C4-2B (cell line): ENCODE data around the gene ZNF141.
"Not testable (repeated sequence)": the region's sequence is repeated elsewhere in the genome, so short reads cannot be mapped to it uniquely, and the experiment has no call there.

Source experiments
- H3K27ac ChIP-seq: fragments of 450-650 bp; 2 replicates; pipeline ENCODE4 v1.5.1; 2017
- ZFX ChIP-seq: fragments of 450-650 bp; IDR thresholded peaks from 2 replicates; pipeline ENCODE4 v1.6.1; 2017
- TF ChIP-seq, protein P1 (sequence below): fragments of 450-650 bp; conservative IDR thresholded peaks from 2 replicates; pipeline ENCODE4 v1.5.1; 2017; ENCODE audit warnings: mild to moderate bottlenecking

Gene ZNF141

DNA sequence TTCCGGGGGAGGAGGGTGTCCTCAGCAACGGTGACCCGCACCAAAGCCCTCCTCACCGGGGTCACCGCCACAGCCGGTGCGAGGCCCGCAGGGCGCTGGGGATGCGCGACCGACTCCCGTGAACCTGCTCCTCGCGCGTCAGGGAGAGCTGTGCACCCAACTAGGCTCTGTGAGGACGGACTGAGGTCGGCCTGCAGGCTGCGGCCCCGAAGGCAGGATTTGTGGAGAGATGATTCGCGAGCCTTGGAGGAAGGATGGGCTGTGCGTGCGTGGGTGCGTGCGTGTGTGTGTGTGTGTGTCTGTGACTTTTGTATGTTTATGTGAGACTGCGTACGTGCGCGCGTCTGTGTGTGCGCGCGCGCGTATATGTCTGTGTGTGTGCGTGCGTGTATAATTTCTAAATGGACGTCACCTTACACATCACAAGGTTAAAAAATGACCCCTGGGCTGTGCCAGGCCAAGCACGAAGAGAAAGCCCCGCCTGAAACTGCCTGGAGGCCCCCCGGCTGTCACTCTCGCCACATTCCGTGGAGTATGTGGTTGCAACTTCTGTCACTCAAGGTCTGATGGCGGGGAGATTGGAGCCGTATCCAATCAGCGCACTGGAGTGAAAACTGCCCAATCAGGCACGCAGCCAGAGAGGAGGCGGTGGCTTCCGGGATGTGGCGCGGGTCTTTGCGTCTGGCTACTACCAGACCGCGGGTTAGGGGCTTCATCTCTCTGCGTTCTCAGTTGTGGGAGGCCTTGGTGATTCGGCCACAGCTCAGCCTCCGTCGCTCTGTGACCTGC lies at the start of gene ZNF141:
Gene ZNF141, plus strand, starts transcription at position 672 of the 789 bp plus-strand sequence. CDS start 170 bp downstream, outside the sequence.
- TF ChIP-seq, protein P1, sequence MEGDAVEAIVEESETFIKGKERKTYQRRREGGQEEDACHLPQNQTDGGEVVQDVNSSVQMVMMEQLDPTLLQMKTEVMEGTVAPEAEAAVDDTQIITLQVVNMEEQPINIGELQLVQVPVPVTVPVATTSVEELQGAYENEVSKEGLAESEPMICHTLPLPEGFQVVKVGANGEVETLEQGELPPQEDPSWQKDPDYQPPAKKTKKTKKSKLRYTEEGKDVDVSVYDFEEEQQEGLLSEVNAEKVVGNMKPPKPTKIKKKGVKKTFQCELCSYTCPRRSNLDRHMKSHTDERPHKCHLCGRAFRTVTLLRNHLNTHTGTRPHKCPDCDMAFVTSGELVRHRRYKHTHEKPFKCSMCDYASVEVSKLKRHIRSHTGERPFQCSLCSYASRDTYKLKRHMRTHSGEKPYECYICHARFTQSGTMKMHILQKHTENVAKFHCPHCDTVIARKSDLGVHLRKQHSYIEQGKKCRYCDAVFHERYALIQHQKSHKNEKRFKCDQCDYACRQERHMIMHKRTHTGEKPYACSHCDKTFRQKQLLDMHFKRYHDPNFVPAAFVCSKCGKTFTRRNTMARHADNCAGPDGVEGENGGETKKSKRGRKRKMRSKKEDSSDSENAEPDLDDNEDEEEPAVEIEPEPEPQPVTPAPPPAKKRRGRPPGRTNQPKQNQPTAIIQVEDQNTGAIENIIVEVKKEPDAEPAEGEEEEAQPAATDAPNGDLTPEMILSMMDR, result no peak
- TF ChIP-seq ZFX, result no peak
- H3K27ac ChIP-seq, result peak within 1 kb of the TSS; percentile 84

GRCh38 chr4:288891-289290 lies 48.7 kb upstream of the ZNF141 start:
- H3K27ac ChIP-seq, result no peak overlapping the region
- TF ChIP-seq, protein P1, result no peak
- no peak for TF ChIP-seq ZFX

DNA sequence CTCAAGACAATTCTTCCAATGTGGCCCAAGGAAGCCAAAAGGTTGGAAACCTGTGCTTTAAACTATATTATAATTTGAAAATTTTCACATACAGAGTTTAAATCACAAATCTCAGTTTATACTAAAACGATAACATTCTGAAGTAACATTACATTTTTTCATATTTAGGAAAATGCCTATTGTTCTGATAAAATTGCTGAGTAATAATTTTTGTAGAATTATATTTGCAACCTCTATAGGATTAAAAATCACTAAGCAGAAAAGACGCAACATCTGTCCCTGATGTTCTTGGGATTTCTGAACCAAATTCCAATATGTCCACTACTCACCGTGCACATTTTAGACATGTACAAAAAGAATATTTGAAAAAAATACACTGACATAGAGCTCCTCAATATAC lies 42.9 kb upstream of the ZNF141 start:
- no peak overlapping the region for H3K27ac ChIP-seq
- TF ChIP-seq, protein P1, result no peak
- TF ChIP-seq ZFX, result no peak

DNA sequence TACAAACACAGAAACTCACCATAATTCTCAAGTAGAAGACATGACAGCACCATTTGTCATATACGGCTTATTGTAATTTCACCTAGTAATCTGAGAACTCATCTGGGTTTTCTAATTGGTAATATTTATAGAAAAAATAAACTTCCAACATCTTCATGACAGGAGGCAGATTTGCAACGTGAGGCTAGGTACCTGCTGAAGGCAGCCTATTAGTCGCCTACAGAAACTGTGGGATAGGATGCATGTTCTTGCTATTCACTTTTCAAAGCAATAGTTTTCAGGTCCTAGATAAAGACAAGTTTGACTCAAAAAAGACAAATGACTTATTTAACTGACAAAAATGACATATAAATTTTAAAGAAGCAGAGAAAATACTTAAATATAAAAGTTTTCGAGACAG lies 35.2 kb upstream of the ZNF141 start:
- TF ChIP-seq, protein P1, result no peak
- no peak for TF ChIP-seq ZFX
- H3K27ac ChIP-seq, result no peak overlapping the region

DNA sequence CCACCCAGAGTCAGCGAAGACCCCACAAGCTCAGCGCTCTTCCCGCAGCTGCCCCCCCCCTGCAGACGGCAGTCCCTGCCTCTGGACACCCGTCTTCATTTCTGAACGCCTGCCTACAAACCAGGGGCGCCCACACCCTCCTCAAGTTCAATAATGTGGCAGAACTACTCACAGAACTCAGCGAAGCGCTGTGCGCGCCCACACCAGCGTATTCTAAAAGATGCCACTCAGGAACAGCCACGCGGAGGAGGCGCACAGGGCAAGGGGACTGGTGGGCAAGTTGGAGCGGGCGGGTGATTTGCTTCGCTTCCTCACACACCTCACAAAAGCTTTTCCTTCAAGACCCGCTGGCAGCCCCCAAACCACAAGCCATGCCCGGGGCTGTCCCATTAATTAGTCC lies 33.1 kb upstream of the ZNF141 start:
- H3K27ac ChIP-seq, result not testable (repeated sequence)

- no peak for TF ChIP-seq ZFX
- TF ChIP-seq, protein P1, result no peak
- H3K27ac ChIP-seq, result no peak within 1 kb of the TSS
Observed at GRCh38 chr4:304969-305680, 32.5 kb upstream of the ZNF141 start, which contains the start of gene ZNF732. Gene ZNF732 (minus strand): TSS chr4:305474. CDS start chr4:305310, 164 bp downstream.

DNA sequence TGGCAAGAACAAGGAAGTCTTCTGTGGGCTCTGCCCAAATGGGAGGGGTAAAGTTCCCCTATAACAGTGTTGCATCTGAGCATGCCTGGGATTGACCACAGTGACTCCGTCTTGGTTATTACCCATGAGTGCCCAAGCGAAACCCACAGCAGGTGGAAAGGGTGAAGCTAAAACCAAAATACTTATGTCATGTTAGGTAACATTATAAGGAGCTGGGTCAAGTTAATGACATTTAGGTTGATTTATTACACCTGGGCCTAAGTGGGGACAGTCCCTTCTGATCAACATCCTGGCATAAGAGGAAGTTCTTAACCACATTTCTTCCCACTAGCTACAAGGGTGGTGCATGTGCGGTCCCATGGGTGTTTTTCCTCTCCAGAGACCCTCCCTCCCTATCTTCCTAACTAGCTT lies 31.1 kb upstream of the ZNF141 start:
- H3K27ac ChIP-seq, result no peak overlapping the region

More for the DNA sequence above, 31.1 kb upstream of the ZNF141 start:
- TF ChIP-seq, protein P1, result no peak
- TF ChIP-seq ZFX, result no peak
